ENCODE results near the gene ITGA2B.

DNA sequence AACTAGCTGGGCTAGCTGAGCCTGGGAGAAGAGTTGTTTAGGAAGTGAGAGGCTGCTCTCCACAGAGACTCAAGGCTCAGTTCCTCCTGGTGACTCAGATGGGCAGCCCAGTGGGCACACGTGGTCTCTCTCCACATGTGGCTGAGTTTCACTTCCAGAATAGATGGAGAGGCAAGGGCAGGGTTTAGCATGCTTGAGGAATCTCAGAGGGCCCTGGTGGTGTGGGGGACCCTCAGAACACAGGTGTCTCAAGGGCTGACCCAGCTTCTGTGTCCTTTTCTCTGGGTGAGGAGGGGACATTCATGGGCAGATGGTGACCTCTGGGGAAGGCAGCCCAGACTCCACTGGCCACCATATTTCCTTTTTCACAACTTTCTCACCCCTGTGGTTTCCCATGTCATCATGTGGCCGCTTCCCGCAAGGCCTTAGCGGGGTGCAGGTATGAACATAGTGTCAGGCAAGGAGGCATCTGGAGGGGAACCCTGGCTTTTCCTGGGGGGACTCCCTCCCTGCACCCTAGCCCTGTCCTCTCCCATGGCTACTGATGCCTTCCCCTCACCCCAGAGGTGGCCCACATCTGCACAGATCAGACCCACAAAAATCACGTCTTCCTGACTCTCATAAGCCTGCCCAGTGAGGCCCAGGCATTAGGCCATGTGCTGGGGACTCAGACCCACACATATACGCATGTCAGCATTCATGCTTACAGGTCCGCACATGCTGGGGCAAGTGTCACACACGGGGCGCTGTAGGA is 41.0 kb downstream of the ITGA2B start:
- TF ChIP-seq, protein P1, sequence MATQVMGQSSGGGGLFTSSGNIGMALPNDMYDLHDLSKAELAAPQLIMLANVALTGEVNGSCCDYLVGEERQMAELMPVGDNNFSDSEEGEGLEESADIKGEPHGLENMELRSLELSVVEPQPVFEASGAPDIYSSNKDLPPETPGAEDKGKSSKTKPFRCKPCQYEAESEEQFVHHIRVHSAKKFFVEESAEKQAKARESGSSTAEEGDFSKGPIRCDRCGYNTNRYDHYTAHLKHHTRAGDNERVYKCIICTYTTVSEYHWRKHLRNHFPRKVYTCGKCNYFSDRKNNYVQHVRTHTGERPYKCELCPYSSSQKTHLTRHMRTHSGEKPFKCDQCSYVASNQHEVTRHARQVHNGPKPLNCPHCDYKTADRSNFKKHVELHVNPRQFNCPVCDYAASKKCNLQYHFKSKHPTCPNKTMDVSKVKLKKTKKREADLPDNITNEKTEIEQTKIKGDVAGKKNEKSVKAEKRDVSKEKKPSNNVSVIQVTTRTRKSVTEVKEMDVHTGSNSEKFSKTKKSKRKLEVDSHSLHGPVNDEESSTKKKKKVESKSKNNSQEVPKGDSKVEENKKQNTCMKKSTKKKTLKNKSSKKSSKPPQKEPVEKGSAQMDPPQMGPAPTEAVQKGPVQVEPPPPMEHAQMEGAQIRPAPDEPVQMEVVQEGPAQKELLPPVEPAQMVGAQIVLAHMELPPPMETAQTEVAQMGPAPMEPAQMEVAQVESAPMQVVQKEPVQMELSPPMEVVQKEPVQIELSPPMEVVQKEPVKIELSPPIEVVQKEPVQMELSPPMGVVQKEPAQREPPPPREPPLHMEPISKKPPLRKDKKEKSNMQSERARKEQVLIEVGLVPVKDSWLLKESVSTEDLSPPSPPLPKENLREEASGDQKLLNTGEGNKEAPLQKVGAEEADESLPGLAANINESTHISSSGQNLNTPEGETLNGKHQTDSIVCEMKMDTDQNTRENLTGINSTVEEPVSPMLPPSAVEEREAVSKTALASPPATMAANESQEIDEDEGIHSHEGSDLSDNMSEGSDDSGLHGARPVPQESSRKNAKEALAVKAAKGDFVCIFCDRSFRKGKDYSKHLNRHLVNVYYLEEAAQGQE (IDR thresholded peaks at IDR 0.05; ENCODE audit: unreplicated experiment): no peak
- TF ChIP-seq, protein P2, sequence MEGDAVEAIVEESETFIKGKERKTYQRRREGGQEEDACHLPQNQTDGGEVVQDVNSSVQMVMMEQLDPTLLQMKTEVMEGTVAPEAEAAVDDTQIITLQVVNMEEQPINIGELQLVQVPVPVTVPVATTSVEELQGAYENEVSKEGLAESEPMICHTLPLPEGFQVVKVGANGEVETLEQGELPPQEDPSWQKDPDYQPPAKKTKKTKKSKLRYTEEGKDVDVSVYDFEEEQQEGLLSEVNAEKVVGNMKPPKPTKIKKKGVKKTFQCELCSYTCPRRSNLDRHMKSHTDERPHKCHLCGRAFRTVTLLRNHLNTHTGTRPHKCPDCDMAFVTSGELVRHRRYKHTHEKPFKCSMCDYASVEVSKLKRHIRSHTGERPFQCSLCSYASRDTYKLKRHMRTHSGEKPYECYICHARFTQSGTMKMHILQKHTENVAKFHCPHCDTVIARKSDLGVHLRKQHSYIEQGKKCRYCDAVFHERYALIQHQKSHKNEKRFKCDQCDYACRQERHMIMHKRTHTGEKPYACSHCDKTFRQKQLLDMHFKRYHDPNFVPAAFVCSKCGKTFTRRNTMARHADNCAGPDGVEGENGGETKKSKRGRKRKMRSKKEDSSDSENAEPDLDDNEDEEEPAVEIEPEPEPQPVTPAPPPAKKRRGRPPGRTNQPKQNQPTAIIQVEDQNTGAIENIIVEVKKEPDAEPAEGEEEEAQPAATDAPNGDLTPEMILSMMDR (conservative IDR thresholded peaks at IDR 0.05; ENCODE audit: low read depth in 2 of 2): no peak
